GM19452 (cell line): Measurements from ENCODE around the gene FAM162A.

Experiments
- ATAC-seq: cut with Tn5 transposase; IDR thresholded peaks from one replicate; pipeline ENCODE4 v1.9.1; 2021; ENCODE audit not compliant: unreplicated experiment

FAM162A gene

GRCh38 chr3:122387709-122388108, 3.7 kb downstream of the FAM162A start:
- ATAC-seq = no peak

- ATAC-seq = no peak
Measured at GRCh38 chr3:122389197-122389596, 5.2 kb downstream of the FAM162A start.

DNA sequence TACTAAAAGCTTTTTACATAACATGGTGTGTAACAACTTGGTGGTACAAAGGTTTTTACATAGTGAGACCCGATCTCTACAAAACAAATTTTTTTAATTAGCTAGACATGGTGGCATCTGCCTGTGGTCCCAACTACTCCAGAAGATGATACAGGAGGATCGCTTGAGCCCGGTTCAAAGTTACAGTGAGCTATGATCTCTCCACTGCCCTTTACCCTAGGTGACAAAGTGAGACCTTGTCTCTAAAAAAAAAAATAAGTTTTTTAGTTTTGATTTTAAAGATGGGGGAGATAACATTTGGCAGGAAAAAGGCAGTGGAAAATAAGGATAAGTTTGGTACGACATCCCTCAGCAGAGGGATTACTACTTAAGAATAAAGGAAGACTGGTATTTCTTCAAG, 5.9 kb downstream of the FAM162A start:
- ATAC-seq = no peak

DNA sequence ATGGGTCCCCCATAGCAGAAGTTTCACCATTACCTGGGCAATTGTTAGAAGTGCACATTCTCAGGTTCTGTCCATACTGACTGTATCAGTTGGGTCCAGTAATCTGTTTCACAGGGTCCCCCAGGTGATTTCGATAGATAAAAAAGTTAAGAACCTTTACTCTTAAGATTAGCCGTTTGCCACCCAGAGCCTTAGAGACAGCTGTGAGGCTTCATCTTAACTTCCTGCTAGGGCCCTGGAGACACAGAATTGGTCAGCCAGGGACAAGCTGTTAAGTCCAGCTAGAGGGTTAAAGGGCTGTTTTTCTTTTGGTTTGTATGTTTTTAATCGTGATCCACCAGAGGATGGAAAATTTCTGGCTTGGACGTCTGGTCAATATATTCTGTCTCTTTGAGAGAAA, 6.7 kb downstream of the FAM162A start:
- no peak for ATAC-seq

DNA sequence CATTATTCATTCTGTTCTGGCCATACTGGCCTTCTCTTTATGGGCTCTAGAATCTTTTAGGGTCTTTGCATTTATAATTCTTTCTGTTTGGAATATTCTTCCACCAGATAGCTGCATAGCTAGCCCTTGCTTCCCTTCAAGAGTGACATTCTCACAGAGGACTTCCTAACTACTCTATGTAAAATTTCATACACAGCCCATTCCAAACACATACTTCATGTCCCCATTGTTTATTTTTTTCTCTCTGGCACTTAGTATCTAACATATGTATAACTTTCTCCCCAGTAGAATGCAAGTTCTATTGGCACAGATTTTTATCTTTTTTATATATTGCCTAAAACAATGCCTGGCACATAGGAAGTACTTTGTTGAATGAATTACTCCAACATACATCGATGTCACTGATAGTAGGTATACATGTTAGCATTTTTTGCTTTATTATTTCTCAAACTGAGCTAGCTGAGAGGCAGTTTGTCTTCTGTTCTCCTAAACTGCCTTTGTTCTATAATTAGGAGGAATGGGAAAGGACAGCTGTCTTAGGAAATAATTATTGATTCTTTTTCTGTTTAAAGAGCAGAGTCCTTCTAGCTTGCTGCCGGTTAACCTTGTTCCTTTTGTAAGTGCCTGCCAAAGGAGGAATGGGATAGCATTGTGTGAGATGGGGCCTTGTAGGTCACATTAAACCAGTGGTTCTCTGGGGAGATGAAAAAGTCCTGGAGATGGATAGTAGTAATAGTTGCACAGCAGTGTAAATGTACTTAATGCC, 7.9 kb downstream of the FAM162A start:
- ATAC-seq = no peak

DNA sequence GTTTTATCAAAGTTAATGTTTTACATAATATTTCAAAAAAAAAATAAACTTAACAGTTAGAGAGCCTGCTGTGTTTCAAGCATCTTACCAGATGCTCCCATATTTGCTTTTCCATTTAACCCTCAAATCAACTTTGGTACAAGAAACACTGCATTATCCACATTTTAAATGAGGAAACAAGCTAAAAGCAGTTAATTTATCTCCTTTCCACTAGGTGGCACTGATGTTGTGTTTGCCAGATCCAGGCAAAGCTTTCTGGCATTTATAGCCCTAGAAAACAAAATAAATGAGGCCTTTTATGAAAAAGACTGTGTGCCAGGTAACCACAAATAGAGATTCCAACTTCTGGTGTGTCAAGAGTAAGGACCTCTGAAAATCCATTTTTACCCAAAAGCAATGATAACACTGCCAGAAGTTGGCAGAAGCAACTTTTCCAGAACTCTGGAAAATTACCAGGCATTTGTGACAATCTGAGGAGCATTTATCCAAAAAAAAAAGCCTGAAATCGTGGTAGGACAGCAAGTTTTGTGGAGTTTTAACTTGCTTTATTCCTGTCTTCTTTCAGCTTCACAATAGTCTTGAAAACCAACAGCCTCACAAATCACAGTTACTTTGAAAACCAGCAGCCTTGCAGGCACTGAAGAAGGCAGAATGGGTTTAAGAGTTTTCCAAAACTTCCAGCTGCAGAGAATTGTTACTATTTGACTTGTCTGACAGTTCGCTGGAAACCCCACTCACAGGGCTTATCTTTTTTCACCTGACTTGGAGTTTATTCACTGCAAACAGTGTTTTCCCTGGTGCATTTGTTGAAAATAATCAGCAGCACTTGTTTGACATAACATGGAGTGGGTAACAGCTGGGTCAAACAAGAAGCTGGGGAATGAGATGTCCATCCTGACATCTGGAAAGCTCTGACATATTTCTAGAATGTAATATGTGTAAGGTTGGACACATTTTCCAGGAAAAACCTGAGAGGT, 9.2 kb downstream of the FAM162A start:
- ATAC-seq = no peak

DNA sequence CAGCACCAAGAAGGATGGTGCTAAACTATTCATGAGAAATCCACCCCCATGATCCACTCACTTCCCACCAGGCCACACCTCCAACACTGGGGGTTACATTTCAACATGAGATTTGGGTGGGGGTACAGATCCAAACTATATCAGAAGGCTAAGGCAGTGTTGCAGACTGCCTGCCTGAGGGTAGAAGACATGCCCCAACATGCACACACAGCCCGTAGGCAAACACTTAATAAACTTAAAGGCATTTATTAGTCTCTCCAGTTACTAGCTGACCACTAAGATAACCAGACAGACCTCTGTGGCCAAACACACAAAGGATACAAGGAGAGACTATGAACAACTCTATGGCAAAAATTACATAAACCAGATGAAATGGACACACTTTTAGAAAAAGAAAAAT, 10.2 kb downstream of the FAM162A start:
- no peak for ATAC-seq

- ATAC-seq = no peak
Measured at GRCh38 chr3:122395582-122395981, 11.6 kb downstream of the FAM162A start.

DNA sequence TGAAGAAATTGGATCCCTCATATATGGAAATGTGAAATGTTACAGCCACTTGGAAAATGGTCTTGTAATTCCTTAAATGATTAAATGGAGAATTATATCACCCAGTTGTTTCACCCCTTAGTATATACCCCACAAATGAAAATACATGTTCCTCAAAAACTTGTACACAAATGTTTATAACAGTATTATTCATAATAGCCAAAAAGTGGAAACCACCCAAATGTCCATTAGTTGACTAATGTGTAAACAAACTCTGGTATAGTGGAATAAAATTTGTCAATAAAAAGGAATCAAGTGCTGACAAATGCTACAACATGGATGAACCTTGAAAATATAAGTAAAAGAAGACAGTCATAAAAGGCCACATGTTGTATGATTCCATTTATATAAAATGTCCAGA, 12.5 kb downstream of the FAM162A start:
- ATAC-seq = no peak

- ATAC-seq = no peak
Measured at GRCh38 chr3:122397201-122397600, 13.2 kb downstream of the FAM162A start.

DNA sequence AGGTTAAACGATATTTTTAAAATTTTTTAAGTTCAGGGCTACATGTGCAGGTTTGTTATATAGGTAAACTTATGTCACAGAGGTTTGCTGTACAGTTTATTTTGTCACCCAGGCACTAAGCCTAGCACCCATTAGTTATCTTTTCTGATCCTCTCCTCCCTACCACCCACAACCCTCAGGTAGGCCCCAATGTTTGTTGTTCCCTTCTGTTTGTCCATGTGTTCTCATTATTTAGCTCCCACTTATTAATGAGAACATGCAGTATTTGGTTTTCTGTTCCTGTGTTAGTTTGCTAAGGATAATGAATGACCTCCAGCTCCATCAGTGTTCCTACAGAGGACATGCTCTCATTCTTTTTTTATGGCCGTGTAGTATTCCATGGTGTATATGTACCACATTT, 14.9 kb downstream of the FAM162A start:
- ATAC-seq = no peak

DNA sequence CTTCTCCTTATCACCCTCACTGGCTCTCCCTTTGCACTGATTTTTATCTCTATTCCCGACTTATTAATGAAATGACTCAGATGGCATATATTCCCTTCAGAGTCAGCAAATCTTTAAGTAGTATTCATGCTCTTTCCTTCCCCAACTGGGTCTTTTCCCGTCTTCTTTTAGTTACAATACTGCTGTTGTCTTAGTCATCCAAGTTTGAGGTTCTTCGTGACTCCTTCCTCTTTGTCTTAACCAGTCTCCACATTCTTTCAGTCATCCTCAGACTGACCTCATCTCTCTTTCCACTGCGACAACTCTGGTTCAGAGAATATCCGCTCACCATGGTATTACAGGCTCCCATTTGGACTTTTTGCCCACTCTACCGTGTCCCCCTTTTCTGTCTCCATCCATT, 19.5 kb downstream of the FAM162A start:
- ATAC-seq = no peak

DNA sequence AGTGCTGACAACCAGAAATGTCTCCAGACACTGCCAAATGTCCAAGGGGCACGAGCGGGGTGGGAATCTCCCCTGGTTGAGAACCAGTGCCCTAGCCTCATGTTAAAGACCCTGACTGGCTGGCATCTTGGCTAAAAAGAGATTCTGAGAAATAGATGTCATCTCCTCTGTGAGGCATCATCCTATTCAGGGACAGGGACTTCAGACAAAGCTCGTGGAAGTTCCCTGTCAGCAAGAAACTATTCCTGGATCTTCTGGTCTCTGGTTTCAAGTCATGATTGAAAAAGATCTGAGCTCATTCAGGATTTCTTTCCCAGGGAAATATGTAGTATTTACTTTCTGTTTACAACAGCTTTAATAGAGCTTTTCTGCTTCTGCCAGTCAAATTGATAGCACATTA, 21.0 kb downstream of the FAM162A start:
- no peak for ATAC-seq

GRCh38 chr3:122406198-122406597, 22.2 kb downstream of the FAM162A start:
- ATAC-seq = no peak

GRCh38 chr3:122407946-122408345, 24.0 kb downstream of the FAM162A start:
- ATAC-seq = no peak

DNA sequence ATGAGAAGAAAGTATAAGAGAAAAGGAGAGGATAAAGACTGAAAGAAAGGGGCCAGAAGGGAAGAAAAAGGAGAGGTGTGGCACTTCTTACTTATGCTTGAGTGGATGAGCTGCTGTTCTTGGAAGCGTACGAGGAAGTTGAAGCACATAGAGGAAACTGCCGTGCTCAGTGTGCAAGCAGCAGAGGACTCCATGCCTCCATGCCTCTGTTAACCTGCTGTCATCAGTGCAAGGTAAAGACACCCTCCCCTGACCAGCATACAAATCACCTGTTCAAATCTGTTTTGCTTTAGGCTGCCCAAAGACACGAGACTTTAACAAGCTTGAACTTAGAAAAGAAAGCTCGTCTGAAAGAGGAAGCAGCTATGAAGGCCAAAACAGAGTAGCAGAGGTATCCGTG, 25.5 kb downstream of the FAM162A start:
- ATAC-seq = no peak

GRCh38 chr3:122410111-122410510, 26.1 kb downstream of the FAM162A start:
- no peak for ATAC-seq

DNA sequence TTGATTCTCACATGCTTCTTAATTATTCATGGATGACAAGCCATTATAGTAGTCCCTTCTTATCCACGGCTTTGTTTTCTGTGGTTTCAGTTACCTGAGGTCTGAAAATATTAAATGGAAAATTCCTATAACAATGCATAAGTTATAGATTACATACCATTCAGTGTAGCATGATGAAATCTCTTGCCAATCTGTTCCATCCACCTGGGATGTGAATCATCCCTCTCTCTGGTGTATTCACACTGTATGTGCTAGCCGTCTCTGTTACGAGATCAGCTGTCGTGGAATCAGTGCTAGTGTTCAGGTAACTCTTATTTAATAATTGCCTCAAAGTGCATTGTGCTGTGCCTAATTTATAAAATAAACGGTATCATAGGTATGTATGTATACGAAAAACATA, 26.7 kb downstream of the FAM162A start:
- ATAC-seq = no peak

DNA sequence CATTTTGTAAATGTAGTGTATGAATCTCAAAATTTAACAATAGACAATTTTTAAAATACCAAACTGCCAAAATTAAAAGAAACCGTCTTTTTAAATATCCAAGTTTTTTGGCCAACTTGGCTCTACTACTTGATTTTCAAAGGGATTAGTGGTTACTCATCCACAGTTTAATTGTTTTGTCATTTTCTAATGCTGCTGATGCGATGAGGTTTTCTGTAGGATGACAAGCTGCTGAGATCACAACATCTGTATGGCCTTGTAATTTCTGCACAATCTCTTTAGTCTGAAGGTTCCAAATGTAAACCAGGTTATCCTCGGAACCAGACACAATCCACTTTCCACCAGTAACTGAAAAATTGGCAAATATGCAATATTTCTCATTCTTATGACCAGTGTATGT, 30.4 kb downstream of the FAM162A start:
- no peak for ATAC-seq

DNA sequence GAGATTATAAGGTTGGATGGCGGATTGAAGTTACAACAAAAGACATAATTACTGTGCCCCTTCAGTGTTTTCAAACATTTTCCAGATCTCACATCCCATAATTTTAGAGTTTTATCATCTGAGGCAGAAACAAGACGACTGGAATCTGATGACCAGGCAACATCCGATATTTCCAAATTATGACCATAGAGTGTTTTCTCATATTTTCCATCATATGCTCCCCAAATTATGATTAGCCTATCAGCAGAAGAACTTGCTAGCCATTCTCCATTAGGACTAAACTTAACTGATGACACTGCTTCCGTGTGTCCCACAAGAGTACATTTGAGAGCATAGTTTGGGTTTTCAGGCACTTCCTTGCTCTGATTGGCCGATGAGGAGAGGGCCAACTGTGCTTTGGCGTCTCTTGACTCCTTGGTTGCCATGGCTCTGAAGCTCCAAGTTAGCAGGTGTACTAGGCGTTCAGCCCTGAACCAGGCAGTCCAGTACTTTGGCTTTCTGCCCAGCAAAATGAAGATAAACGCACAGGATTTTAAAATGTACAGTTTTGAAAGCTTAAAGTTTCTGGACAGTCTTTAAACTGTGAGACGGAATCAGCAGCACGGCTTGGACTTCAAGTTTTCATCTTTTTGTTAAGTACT, 31.2 kb downstream of the FAM162A start:
- ATAC-seq = peak; percentile 43

DNA sequence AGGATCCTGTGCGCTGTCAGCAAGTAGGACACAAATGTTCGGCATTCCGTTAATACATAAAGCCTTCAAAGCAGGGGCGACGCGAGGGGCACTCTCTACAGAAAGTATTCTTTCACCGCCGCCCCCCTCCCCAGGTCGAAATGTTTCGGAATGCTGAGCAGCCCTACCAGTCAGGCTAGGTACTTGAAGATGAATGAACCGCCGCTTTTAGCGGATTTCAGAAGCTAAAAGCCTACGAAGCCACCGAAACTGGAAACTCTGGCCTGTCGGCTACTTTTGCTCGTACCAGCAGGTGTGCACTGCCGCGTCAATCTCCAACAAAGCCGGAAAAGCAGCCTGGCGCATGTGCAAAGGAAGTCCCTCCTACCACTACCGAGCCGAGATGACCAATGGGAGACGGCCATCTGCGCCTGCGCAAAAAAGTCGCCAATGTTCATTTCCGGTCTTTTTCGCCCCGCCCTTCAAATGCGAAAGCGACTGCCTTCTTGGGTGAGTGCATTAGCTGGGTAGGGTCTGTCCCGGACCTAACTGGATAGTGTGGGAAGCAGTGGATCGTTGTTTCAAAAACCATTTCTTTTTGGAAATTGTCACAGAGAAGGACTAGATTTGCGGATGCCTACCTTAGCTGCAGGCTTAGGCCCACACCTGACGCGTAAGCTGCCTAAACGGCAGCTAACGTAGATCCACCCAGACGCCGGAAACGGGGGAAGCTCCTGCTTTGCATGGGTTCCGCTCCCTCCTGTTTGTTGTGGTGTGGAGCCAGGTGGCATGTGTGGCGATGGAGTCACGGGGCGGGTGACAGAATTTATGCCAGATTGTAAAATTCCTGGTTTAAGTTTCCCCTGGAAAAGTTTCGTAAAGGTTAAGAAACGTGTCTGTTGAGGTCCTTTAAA, 32.0 kb downstream of the FAM162A start, which contains the start of gene WDR5B:
Gene WDR5B, minus strand, starts transcription at position 301 of the 893 bp plus-strand sequence. CDS start 534 bp downstream, outside the sequence.
- peak; percentile 82 for ATAC-seq
